ENCODE data around the gene IGDCC3. TPM values are rescaled to one million over a fixed set of nuclear protein-coding genes. Genes with fewer than 3 reads are reported as not detected.

IGDCC3 gene
- total and polyA plus RNA-seq, 10 donors: 0.03 to 0.34 (median 0.03) TPM; not detected in 7

- WGBS, 5 donors: 77 to 90% (median 81%) methylated on average over 3 to 6 of the region's 6 CpGs
- peak; percentile 59 for DNase-seq
- TF ChIP-seq POLR2A (IDR thresholded peaks at IDR 0.05) (no peak), POLR2AphosphoS5 (IDR thresholded peaks at IDR 0.05) (no peak), CTCF (IDR thresholded peaks at IDR 0.05 in 8 of 11, conservative IDR thresholded peaks at IDR 0.05 in 3 of 11) (no peak)
Observed at GRCh38 chr15:65337436-65338070, 40.2 kb downstream of the IGDCC3 start.

GRCh38 chr15:65336493-65337435, 41.0 kb downstream of the IGDCC3 start:
- Histone ChIP-seq H3K9me3 (no peaks in the 10 kb centered on the region), H3K27ac (no peak overlapping the region), H3K27me3 (replicated peaks in 1 of 7) (peaks cover 0 to 64% (median 0%) of the 10 kb centered on the region in 7 donors), H3K4me3 (no peak overlapping the region), H3K4me1 (peaks cover 0 to 9% (median 2%) of the 10 kb centered on the region in 6 donors), H3K36me3 (no peaks in the 10 kb centered on the region)
- 58 to 75% (median 69%) methylated on average over 18 to 21 of the region's 21 CpGs for WGBS, 5 donors
- intact Hi-C loops (cut with DNase I; ENCODE audit: low total_unique reads): no loop called here
- TF ChIP-seq POLR2A (IDR thresholded peaks at IDR 0.05) (no peak), CTCF (IDR thresholded peaks at IDR 0.05 in 8 of 11, conservative IDR thresholded peaks at IDR 0.05 in 3 of 11) (no peak), POLR2AphosphoS5 (IDR thresholded peaks at IDR 0.05) (no peak)
- DNase-seq: peak; percentile 63

More at GRCh38 chr15:65337436-65338070, 40.2 kb downstream of the IGDCC3 start:
- Histone ChIP-seq H3K27me3 (replicated peaks in 1 of 7) (peaks cover 0 to 64% (median 0%) of the 10 kb centered on the region in 7 donors), H3K27ac (no peak overlapping the region), H3K36me3 (no peaks in the 10 kb centered on the region), H3K4me1 (peaks cover 0 to 9% (median 2%) of the 10 kb centered on the region in 6 donors), H3K4me3 (no peak overlapping the region), H3K9me3 (no peaks in the 10 kb centered on the region)
- intact Hi-C loops (cut with DNase I; ENCODE audit: low total_unique reads): no loop called here

GRCh38 chr15:65335278-65336055, 42.3 kb downstream of the IGDCC3 start:
- WGBS, 5 donors: 88 to 94% (median 89%) methylated on average over 16 to 19 of the region's 19 CpGs

More at GRCh38 chr15:65335278-65336055, 42.3 kb downstream of the IGDCC3 start:
- intact Hi-C loops (cut with DNase I; ENCODE audit: low total_unique reads): no loop called here
- peak; percentile 35 for DNase-seq
- H3K36me3 ChIP-seq: no peaks in the 10 kb centered on the region
- peaks cover 0 to 55% (median 0%) of the 10 kb centered on the region in 7 donors for H3K27me3 ChIP-seq (replicated peaks in 1 of 7)
- TF ChIP-seq POLR2AphosphoS5 (IDR thresholded peaks at IDR 0.05) (no peak), CTCF (IDR thresholded peaks at IDR 0.05 in 8 of 11, conservative IDR thresholded peaks at IDR 0.05 in 3 of 11) (no peak), POLR2A (IDR thresholded peaks at IDR 0.05) (no peak)
- no peak overlapping the region for H3K4me3 ChIP-seq
- no peak overlapping the region for H3K27ac ChIP-seq
- peaks cover 0 to 9% (median 2%) of the 10 kb centered on the region in 6 donors for H3K4me1 ChIP-seq
- no peaks in the 10 kb centered on the region for H3K9me3 ChIP-seq
